Common myeloid progenitor, CD34-positive (primary cell): ENCODE data around the gene TRAPPC3.

ENCODE experiments used
- CTCF ChIA-PET: fragments of 350-600 bp; sonication (Branson Sonifier 250); formaldehyde crosslinking; loops from one replicate; lab custom pipeline; 2021; ENCODE audit warnings: antibody characterized with exemption; lab: Charles Lee
- POLR2A ChIA-PET: fragments of 350-600 bp; sonication (Branson Sonifier 250); formaldehyde crosslinking; loops from one replicate; lab custom pipeline; 2021; ENCODE audit warnings: antibody characterized with exemption; lab: Charles Lee
- DNase-seq, 3 donors: peaks; one replicate each; pipeline versions ENCODE4 v3.0.0 to v3.0.0-alpha.2; 2013
- H3K27ac ChIP-seq, 2 experiments: 1 replicate in 1 of 2; 2 replicates in 1 of 2; pipeline ENCODE4 v1.7.0; 2013; ENCODE audit warnings: inconsistent platforms in 2 of 2, low read length in 2 of 2, mild to moderate bottlenecking in 2 of 2, low read depth in 1 of 2, moderate library complexity in 1 of 2; ENCODE audit not compliant: severe bottlenecking in 2 of 2, insufficient read depth in 1 of 2, poor library complexity in 1 of 2
- H3K27me3 ChIP-seq, 5 experiments: replicated peaks in 2 of 5; 1 replicate in 3 of 5; 2 replicates in 2 of 5; pipeline versions ENCODE4 v1.6.1 to v1.7.0; 2013; ENCODE audit warnings: low read length in 4 of 5, mild to moderate bottlenecking in 2 of 5, moderate library complexity in 2 of 5, inconsistent platforms in 1 of 5; ENCODE audit not compliant: insufficient read depth in 5 of 5, control insufficient read depth in 4 of 5
- H3K36me3 ChIP-seq, 4 experiments: 1 replicate in 2 of 4; 2 replicates in 2 of 4; pipeline versions ENCODE4 v1.6.1 to v1.7.0; 2013; ENCODE audit warnings: low read length in 3 of 4, control low read depth in 1 of 4, mild to moderate bottlenecking in 1 of 4; ENCODE audit not compliant: control insufficient read depth in 4 of 4, insufficient read depth in 4 of 4
- H3K4me1 ChIP-seq, 4 experiments: 1 replicate in 3 of 4; 2 replicates in 1 of 4; pipeline versions ENCODE4 v1.6.1 to v1.7.1; 2013; ENCODE audit warnings: low read length in 3 of 4, mild to moderate bottlenecking in 3 of 4, control low read depth in 1 of 4, inconsistent platforms in 1 of 4, moderate library complexity in 1 of 4; ENCODE audit not compliant: control insufficient read depth in 4 of 4, insufficient read depth in 4 of 4; ENCODE audit errors: control extremely low read depth in 1 of 4
- H3K4me3 ChIP-seq, 7 experiments: 1 replicate in 4 of 7; 2 replicates in 3 of 7; pipeline versions ENCODE4 v1.5.1 to v1.7.0; 2013; ENCODE audit warnings: mild to moderate bottlenecking in 7 of 7, low read length in 6 of 7, moderate library complexity in 6 of 7, inconsistent platforms in 2 of 7, low read depth in 2 of 7, control low read depth in 1 of 7; ENCODE audit not compliant: insufficient read depth in 4 of 7, control insufficient read depth in 1 of 7; ENCODE audit errors: extremely low read depth in 1 of 7
- H3K9me3 ChIP-seq, 5 experiments: 1 replicate in 4 of 5; 2 replicates in 1 of 5; pipeline versions ENCODE4 v1.6.1 to v1.7.1; 2013; ENCODE audit warnings: low read length in 4 of 5, mild to moderate bottlenecking in 2 of 5, inconsistent platforms in 1 of 5, low read depth in 1 of 5, moderate library complexity in 1 of 5; ENCODE audit not compliant: control insufficient read depth in 4 of 5, insufficient read depth in 2 of 5; ENCODE audit errors: control extremely low read depth in 1 of 5
- WGBS: methylation state at CpG from one replicate; pipeline ENCODE4 v1.1.5; 2013; ENCODE audit not compliant: insufficient coverage; 5-methylcytosine and 5-hydroxymethylcytosine counted together

The TRAPPC3 gene

GRCh38 chr1:36179220-36179600 lies 29.9 kb upstream of the TRAPPC3 start:
- H3K36me3 ChIP-seq: peaks cover 6 to 75% (median 61%) of the 10 kb centered on the region in 4 experiments
- CTCF ChIA-PET: interaction anchor here (1.3 to 1.7 kb wide), 4 partner anchors 13 to 44 kb away, joined by 3 to 7 read pairs (median 4); partner anchors contain the start of gene TRAPPC3
- H3K4me1 ChIP-seq: peaks cover 0 to 5% (median 3%) of the 10 kb centered on the region in 4 experiments
- POLR2A ChIA-PET: interaction anchor here (1.0 kb wide), 1 partner anchor 30 kb away, joined by 6 read pairs; the partner anchor contains the start of gene TRAPPC3
- DNase-seq: no peak
- H3K27me3 ChIP-seq: no peaks in the 10 kb centered on the region
- no peak overlapping the region for H3K27ac ChIP-seq
- no peak overlapping the region for H3K4me3 ChIP-seq
- 99% methylated on average over 16 of the region's 19 CpGs for WGBS
- no peaks in the 10 kb centered on the region for H3K9me3 ChIP-seq

DNA sequence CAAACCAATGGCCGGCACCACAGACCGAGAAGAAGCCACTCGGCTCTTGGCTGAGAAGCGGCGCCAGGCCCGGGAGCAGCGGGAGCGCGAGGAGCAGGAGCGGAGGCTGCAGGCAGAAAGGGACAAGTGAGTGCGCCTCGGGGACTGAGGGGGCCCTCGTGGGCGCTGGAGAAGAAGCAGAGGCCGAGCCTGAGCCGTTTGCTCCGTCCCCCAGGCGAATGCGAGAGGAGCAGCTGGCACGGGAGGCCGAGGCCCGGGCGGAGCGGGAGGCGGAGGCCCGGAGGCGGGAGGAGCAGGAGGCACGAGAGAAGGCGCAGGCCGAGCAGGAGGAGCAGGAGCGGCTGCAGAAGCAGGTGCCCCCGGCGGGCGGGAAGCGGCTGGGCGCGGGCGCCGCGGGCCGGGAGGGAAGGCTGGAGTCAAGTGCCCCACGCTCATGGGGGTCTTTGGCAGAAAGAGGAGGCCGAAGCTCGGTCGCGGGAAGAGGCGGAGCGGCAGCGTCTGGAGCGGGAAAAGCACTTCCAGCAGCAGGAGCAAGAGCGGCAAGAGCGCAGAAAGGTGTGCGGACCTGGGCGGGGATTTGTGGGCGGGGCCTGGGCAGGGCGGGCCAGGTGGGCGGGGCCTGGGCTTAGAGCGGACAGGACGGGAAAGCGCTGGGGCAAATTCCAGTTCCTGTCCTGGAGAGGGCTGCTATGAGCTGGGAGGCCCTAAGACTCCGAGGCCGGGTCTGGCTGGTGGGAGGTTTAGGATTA lies 29.4 kb upstream of the TRAPPC3 start:
- Histone ChIP-seq H3K4me1 (peaks cover 0 to 5% (median 3%) of the 10 kb centered on the region in 4 experiments), H3K36me3 (peaks cover 11 to 80% (median 67%) of the 10 kb centered on the region in 4 experiments), H3K27ac (no peak overlapping the region), H3K9me3 (no peaks in the 10 kb centered on the region), H3K4me3 (no peak overlapping the region), H3K27me3 (no peaks in the 10 kb centered on the region)
- WGBS: 97% methylated on average over 54 of the region's 62 CpGs
- no peak for DNase-seq
- POLR2A ChIA-PET: interaction anchor here (1.0 kb wide), 1 partner anchor 29 kb away, joined by 6 read pairs; the partner anchor contains the start of gene TRAPPC3
- CTCF ChIA-PET: interaction anchor here (1.6 kb wide), 1 partner anchor 16 kb away, joined by 4 read pairs; no protein-coding TSS in a partner anchor

- Histone ChIP-seq H3K4me1 (peaks cover 0 to 5% (median 3%) of the 10 kb centered on the region in 4 experiments), H3K27me3 (no peaks in the 10 kb centered on the region), H3K36me3 (peaks cover 18 to 89% (median 74%) of the 10 kb centered on the region in 4 experiments), H3K27ac (no peak overlapping the region), H3K9me3 (no peaks in the 10 kb centered on the region), H3K4me3 (no peak overlapping the region)
- 96% methylated on average over 26 of the region's 33 CpGs for WGBS
- POLR2A ChIA-PET: no interaction called here
- CTCF ChIA-PET: interaction anchor here (1.3 kb wide), 1 partner anchor 15 kb away, joined by 3 read pairs; no protein-coding TSS in a partner anchor
- DNase-seq: no peak
Observed at GRCh38 chr1:36177589-36178431, 28.5 kb upstream of the TRAPPC3 start.

DNA sequence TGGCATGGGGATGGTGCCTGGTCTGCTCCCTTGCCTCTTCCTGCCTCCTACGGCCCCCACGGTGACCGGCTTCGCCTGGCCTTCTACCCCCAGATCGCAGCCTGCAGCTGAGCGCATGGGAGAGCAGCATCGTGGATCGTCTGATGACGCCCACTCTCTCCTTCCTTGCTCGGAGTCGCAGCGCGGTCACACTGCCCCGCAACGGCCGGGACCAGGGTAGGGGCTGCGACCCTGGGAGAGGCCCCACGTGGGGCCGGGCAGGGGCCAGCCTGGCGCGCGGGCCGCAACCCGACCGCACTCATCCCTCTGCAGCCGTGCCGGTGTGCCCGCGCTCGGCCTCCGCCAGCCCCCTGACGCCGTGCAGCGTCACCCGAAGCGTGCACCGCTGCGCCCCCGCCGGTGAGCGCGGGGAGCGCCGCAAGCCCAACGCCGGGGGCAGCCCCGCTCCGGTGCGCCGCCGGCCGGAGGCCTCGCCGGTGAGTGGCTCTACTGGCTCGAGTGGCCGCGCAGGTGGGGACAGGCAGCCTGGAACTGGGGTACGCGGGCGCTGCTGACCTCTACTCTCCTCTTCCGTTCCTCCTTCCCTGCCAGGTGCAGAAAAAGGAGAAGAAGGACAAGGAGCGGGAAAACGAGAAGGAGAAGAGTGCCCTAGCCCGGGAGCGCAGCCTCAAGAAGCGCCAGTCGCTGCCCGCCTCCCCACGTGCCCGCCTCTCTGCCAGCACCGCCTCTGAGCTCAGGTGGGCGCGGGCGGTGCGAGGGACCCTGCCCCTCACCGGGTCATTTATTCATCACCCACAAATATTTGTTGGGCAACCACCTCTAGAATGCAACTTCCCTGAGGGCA lies 27.0 kb upstream of the TRAPPC3 start:
- H3K36me3 ChIP-seq: peaks cover 26 to 97% (median 81%) of the 10 kb centered on the region in 4 experiments
- no peaks in the 10 kb centered on the region for H3K9me3 ChIP-seq
- H3K4me1 ChIP-seq: peaks cover 0 to 5% (median 3%) of the 10 kb centered on the region in 4 experiments
- POLR2A ChIA-PET: no interaction called here
- H3K4me3 ChIP-seq: no peak overlapping the region
- WGBS: 97% methylated on average over 68 of the region's 76 CpGs
- no peaks in the 10 kb centered on the region for H3K27me3 ChIP-seq
- CTCF ChIA-PET: no interaction called here
- DNase-seq: no peak
- peak overlapping the region in 1 of 2 experiments; percentile 68 for H3K27ac ChIP-seq

DNA sequence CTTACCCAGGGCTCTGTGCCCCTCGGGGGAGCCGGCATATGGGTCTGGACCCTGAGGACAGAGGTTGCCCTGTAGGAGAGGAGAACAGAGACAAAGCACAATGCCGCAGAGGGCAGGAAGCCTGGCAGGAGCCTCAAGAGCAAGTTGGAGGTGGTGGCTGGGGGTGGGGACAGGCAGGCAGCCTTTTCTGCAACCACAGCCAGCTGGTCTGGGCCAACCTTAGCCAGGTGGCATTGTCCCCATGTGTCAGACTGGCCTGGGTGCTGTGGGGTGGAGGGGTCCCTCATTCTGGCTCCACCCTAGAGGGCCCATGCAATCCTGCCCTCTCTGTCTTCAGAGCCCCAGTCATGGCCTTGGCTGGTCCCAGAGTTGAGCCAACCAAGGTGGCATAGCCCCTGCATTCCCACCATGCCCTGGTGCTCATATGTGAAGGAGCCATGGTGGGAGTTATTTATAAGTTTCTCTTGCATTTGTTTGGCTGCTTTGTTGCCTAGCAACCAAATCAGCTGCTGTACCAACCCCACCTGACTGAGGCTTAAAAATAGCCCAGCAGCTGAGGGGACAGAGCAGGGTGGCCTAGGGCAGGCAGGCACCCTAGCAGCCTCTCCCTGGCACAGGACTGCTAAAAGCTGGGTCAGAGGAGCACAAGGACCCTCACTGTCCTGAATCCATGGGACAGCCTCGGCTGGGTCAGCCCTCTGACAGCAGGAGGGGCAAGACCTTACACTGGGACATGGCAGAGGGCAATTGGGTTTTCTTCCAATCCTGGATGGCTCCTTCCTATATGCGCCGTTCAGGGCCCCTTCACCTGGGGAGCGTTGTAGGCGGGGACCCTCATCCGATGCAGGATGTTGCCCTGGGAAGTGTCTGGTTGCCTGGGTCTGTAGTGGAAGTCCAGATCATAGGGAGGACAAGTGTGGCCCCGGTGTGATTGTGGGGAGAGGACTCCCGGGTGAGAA lies 26.1 kb upstream of the TRAPPC3 start:
- DNase-seq: peak in 2 of 3 donors; percentile 51 to 65
- Histone ChIP-seq H3K4me1 (peaks cover 0 to 5% (median 3%) of the 10 kb centered on the region in 4 experiments), H3K4me3 (no peak overlapping the region), H3K36me3 (peaks cover 26 to 96% (median 82%) of the 10 kb centered on the region in 4 experiments), H3K27ac (peak overlapping the region in 1 of 2 experiments; percentile 68), H3K27me3 (no peaks in the 10 kb centered on the region), H3K9me3 (no peaks in the 10 kb centered on the region)
- POLR2A ChIA-PET: interaction anchor here (0.6 kb wide), 1 partner anchor 21 kb away, joined by 3 read pairs; no protein-coding TSS in a partner anchor
- CTCF ChIA-PET: interaction anchor here (1.4 to 3.6 kb wide), 2 partner anchors 12 to 25 kb away, joined by 5 to 15 read pairs; partner anchors contain the start of gene TRAPPC3
- whole genome bisulfite sequencing: 94% methylated on average over 9 of the region's 11 CpGs
